LHCN-M2 (cell line): ENCODE results near the gene SLC35E1. TPM values are rescaled to one million over a fixed set of nuclear protein-coding genes. Genes with fewer than 3 reads are reported as not detected.
"Not testable (repeated sequence)": the region's sequence is repeated elsewhere in the genome, so short reads cannot be mapped to it uniquely, and the experiment has no call there.

ENCODE experiments used
- DNase-seq: peaks from one replicate; pipeline ENCODE4 v3.0.0-alpha.2; 2012; ENCODE audit warnings: low read depth
- total RNA-seq: library from RNA; depleted of rRNA; stranded (reverse); fragments of >200 nt; gene quantifications from 2 replicates; pipeline ENCODE4 v1.2.3, GENCODE V29; 2014

The SLC35E1 gene
- total RNA-seq, 1 experiment from 2014 or later: 34.3 TPM

- no peak for DNase-seq
Observed at GRCh38 chr19:16581971-16582343, 9.7 kb upstream of the SLC35E1 start.

- no peak for DNase-seq
Observed at GRCh38 chr19:16581145-16581970, 9.1 kb upstream of the SLC35E1 start.

GRCh38 chr19:16579381-16579780 lies 7.2 kb upstream of the SLC35E1 start:
- no peak for DNase-seq

DNA sequence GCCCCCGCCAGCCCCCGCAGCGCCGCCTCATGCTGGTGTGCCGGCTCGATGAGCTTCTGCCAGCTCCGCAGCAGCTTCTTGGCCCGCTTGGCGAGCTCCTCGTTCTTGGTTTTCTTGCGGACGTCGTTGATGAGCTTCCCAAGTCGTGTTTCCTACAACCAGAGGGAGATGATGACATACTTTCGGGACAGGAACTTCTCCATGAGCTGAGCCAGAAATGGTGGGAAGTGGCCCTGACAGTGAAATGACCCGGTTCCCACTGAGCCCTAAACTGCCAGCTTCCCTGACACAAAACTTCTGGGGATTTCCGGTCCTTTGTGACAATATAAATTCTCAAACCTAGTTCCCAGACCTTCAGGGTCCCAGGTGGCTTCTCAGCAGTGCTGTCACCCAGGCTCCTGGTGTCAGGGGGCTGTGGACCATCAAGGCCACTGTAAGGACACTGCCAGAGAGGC lies 5.3 kb upstream of the SLC35E1 start:
- no peak for DNase-seq

DNA sequence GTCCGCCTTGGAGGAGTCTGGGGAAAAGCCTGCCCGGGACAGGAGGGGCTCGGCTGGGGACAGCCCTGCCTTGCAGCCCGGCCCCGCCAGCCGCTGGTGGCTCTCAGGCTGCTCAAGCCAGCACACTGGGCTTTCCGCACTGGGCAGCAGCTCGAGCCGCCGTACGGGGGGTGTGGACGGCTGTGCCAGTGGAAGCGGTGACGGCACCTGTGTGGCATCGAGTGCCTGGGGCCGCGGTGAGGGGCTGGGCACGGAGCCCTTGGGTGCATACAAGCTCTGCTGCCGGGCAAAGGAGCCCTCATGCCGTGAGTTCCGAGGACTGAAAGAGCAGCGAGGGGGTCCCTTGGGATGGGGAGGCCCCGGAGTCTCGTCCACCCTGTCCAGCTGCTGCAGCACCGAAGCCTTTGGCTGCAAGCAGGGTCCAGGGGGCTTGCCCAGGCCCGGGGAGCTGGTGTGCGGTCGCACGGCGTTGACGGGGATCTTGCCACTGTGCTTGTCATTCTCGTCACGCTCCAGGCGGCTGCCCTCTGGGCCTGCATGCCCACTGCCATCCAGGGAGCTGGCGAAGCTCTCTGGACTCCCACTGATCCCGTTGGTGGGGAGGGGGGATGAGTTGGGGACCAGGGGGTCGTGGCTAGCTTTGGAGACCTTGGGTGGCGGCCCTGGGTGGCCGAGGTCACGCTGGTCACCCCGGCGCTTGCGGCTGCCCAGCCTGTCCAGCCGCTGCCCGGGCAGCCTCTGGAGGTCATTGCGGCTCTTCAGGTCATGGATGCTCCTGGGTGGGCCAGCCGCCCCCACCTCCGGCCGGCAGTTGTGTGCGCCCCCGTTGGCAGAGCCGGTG lies 4.7 kb upstream of the SLC35E1 start:
- no peak for DNase-seq

GRCh38 chr19:16575861-16576689 lies 3.9 kb upstream of the SLC35E1 start:
- no peak for DNase-seq

GRCh38 chr19:16575282-16575681 lies 3.1 kb upstream of the SLC35E1 start:
- DNase-seq: peak; percentile 20

DNA sequence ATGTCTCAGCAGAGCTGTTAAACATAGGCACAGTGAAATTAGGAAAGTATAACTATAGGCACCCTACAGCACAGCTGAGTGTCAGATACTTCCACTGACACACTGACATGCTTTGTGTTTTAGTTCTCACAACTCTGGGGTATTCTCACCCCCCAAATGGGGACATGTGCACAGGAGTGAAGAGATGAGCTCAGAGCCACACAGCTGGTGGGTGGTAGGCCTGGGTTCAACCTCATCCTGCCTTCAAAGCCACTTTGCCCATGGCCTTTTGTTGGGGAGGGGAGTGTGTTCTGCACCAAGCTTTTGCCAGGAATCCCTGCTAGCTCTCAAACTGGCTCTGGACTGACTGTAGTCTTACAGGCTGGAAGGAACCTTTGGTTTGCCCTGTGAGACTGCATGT lies 1.7 kb upstream of the SLC35E1 start:
- no peak for DNase-seq

GRCh38 chr19:16573296-16573695 lies 1.1 kb upstream of the SLC35E1 start:
- DNase-seq: no peak

DNA sequence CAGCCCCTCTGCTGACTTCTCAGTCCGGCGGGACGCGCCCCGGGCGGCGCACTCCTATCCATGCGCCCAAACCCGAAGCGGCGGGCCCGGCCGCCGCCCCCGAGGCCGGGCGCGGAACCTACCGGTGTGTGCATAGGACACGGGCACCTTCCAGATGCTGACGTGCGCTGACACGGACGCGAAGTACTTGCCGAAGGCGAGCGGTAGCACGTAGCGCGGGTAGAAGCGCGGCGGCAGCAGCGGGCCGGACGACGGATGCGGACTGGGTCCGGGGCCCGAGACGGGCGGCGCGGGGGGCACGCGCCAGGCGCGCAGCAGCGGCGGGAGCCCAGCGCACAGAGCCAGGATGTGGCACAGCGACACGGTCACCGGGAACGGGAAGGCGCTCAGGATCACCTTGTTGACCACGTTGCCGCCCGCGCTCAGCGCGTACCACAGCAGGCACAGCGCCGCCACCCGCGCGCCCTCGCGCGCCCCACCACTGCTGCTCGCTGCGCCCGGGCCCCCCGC lies 338 bp downstream of the SLC35E1 start:
- DNase-seq: no peak

GRCh38 chr19:16571283-16571682 lies 932 bp downstream of the SLC35E1 start:
- peak; percentile 20 for DNase-seq

GRCh38 chr19:16569609-16570320 lies 2.5 kb downstream of the SLC35E1 start:
- no peak for DNase-seq

DNA sequence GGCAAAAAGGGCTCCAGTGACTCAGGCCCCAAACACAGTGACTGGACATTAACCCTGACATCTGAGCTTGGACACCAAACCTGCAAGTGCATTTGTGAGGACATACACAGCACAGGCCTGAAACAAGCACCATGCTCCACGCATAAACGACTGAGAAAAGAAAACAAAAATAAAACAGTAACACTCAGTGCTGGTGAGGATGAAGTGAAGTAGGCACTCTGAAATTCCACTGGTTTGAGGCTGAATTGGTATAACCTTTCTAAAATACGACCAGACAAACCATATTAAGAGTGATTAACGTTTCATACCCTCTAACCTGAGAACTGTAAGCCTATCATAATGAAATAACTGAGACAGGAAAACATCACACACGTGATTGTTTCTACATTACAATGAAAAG lies 5.5 kb downstream of the SLC35E1 start:
- no peak for DNase-seq

DNA sequence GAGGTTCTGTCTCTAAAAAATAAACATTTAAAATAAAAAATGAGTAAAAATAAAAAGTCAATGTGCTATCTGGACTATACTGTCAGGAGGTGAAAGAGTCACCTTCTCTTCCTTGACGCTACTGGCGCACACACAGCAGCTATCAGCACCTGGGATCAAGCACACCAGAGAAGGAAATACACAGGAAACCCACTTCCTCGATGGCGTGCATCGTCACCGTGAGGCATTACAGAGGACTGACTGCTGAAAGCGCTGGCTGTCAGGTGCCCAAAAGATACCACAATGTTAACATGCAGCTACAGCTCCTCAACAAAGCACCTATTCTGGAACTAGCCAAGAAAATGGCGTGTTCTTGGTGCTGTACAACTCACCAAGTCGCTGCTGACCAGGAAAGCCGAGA lies 6.1 kb downstream of the SLC35E1 start:
- no peak for DNase-seq

GRCh38 chr19:16564842-16565241 lies 7.4 kb downstream of the SLC35E1 start:
- DNase-seq: no peak

DNA sequence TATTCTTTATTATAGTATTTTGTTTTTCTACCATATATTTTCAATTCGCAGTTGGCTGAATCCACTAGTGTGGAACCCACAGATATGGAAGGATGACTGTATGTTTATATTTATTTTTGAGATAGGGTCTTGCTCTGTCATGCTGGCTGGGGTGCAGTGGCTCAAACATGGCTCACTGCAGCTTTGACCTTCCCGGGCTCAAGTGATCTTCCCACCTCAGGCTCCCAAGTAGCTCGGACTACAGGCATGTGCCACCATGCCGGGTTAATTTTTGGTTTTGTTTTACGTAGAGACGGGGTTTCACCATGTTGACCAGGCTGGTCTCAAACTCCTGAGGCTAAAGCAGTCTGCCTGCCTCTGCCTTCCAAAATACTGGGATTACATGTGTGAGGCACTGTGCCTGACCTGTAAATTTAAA lies 9.6 kb downstream of the SLC35E1 start:
- no peak for DNase-seq

- no peak for DNase-seq
Observed at GRCh38 chr19:16561382-16561781, 10.8 kb downstream of the SLC35E1 start.

- DNase-seq: no peak
Observed at GRCh38 chr19:16559780-16560276, 12.4 kb downstream of the SLC35E1 start.

DNA sequence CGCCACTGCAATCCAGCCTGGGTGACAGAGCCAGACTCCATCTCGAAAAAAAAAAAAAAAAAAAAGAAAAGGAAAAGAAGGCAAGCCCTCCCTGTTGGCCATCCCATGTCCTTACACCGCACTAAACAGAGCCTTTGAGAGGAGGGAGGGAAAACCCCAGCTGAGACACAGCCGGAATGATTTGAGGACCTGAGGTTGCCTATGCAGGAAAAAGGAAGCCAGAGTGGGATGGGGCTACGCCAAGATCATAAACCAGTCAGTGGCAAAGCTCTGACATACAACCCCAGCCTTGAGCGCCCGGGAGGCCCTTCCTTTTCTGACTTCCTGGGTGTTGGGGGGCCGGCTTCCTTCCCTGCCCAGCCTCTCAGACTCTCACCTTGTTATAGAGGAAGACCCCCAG lies 17.4 kb downstream of the SLC35E1 start:
- no peak for DNase-seq

GRCh38 chr19:16551902-16552301 lies 20.3 kb downstream of the SLC35E1 start:
- not testable (repeated sequence) for DNase-seq

- no peak for DNase-seq
Observed at GRCh38 chr19:16548956-16549355, 23.3 kb downstream of the SLC35E1 start.
